Spinal cord (tissue), 10 donors: ENCODE measurements around the gene MCEMP1. TPM values are rescaled to one million over a fixed set of nuclear protein-coding genes. Genes with fewer than 3 reads are reported as not detected.

ENCODE experiments used
- DNase-seq, 6 donors: peaks; one replicate each; pipeline versions ENCODE4 v3.0.0 to v3.0.0-alpha.2; 2013 to 2015; ENCODE audit warnings: low spot score in 6 of 6, low read depth in 4 of 6
- H3K27ac ChIP-seq: one replicate; pipeline ENCODE4 v1.5.1; 2013; ENCODE audit warnings: low read depth, low read length, control low read depth
- H3K27me3 ChIP-seq: one replicate; pipeline ENCODE4 v1.6.1; 2013; ENCODE audit warnings: low read length; ENCODE audit not compliant: control insufficient read depth, insufficient read depth
- H3K36me3 ChIP-seq: one replicate; pipeline ENCODE4 v1.6.1; 2013; ENCODE audit warnings: low read length; ENCODE audit not compliant: control insufficient read depth, insufficient read depth
- H3K4me1 ChIP-seq: one replicate; pipeline ENCODE4 v1.6.1; 2013; ENCODE audit warnings: low read length; ENCODE audit not compliant: control insufficient read depth, insufficient read depth
- H3K4me3 ChIP-seq: one replicate; pipeline ENCODE4 v1.5.1; 2013; ENCODE audit warnings: low read depth, low read length, control low read depth
- H3K9me3 ChIP-seq: one replicate; pipeline ENCODE4 v1.6.1; 2013; ENCODE audit warnings: low read length; ENCODE audit not compliant: control insufficient read depth, insufficient read depth
- WGBS: methylation state at CpG from one replicate; pipeline ENCODE4 v1.1.5; 2013; ENCODE audit warnings: missing lambda C conversion rate; ENCODE audit not compliant: insufficient coverage; 5-methylcytosine and 5-hydroxymethylcytosine counted together
- polyA plus RNA-seq, 2 donors: library from polyadenylated mRNA; unstranded; fragments of 120-200 nt; gene quantifications; one replicate each; pipeline ENCODE4 v1.2.1, GENCODE V29; 2013; ENCODE audit not compliant: insufficient read length in 2 of 2
- total RNA-seq, 2 donors: library from RNA; depleted of rRNA in 1 of 2; stranded (reverse); fragments of 120-200 nt in 1 of 2; fragments of >200 nt in 1 of 2; gene quantifications; one replicate each; pipeline versions ENCODE4 v1.2.3 to v1.2.4, GENCODE V29; 2013 to 2014
- donor health status: healthy.

The MCEMP1 gene
- total and polyA plus RNA-seq, 4 donors, result 0.41 to 1.7 TPM; not detected in 2

DNA sequence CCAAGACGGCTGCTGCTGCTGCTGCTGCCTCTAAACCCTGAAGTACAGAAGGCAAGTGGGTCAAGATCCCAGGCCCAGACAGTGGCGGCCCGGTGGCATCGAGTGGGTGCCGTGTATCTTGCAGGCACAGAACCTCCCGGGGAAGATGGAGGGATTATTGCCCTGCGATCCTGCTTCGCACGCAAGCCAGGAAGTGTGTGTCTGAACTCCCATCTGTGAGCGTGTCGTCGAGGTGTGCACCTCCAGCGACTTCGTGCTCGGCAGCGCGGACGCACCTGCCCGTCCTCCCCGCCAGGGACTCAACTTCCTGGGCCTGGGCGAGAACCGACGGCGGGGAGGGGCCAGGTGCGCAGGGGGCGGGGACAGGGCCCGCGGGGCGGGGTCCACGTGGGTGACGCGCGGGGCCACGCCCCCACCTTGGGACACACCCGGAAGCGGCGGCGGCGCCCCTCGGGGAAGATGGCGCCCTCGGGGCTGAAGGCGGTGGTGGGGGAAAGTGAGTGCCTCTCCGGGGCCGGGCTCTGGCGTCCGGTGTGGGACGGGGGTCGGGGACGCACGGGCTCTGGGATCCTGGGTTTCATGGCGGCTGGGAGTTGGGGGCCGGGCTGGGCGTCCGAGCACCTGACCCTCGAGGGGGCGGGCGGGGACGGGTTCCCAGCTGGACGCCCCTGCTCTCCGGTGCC, 40.1 kb upstream of the MCEMP1 start, which contains the start of gene STXBP2:
STXBP2 (plus strand) TSS at position 420 of the 683 bp plus-strand sequence; CDS start at position 460, 40 bp downstream.
- Histone ChIP-seq H3K36me3 (peaks cover 15% of the 10 kb centered on the region), H3K27me3 (peaks cover 22% of the 10 kb centered on the region), H3K4me1 (no peaks in the 10 kb centered on the region), H3K4me3 (no peak within 1 kb of the TSS), H3K27ac (no peak within 1 kb of the TSS), H3K9me3 (no peaks in the 10 kb centered on the region)
- 8% methylated on average over 57 of the region's 61 CpGs for WGBS
- no peak for DNase-seq

- H3K4me3 ChIP-seq, result no peak overlapping the region
- WGBS, result 43% methylated on average over 18 of the region's 30 CpGs
- no peak for DNase-seq
- H3K36me3 ChIP-seq, result peaks cover 7% of the 10 kb centered on the region
- H3K27ac ChIP-seq, result no peak overlapping the region
- H3K27me3 ChIP-seq, result peaks cover 22% of the 10 kb centered on the region
- no peaks in the 10 kb centered on the region for H3K9me3 ChIP-seq
- no peaks in the 10 kb centered on the region for H3K4me1 ChIP-seq
These were observed 39.3 kb upstream of the MCEMP1 start for GRCh38 chr19:7637374-7638256.

DNA sequence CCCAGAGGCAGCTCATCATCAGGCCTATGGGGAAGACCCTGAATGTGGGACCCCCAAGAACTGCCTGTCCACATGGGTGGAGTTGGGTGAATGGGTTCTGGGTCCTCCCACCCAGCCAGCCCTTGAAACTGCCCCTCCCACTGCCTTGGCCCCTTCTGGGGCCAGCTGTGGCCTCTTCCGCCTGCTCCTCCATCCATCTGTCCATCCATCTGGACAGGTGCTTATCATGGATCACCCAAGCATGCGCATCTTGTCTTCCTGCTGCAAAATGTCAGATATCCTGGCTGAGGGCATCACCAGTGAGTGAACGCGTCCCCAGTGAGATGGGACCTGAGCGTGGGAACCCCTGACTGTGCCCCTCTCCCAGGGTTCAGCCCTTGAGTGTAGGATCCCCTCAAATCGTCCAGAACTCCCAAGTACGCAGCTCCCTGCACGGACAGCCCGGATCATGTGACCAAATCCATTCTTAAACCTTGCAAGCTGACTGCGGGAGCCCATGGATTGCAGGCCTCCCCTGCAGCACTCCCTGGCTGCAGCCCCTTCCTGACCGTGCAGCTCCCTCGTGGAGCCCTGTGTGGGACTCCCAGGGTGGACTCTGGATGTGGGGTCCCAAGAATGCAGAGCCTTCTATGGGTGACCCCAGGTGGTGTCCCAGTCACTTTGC, 38.0 kb upstream of the MCEMP1 start:
- H3K4me3 ChIP-seq, result no peak overlapping the region
- no peak for DNase-seq
- WGBS, result 69% methylated on average over 12 of the region's 12 CpGs
- H3K27ac ChIP-seq, result no peak overlapping the region
- no peaks in the 10 kb centered on the region for H3K4me1 ChIP-seq
- no peaks in the 10 kb centered on the region for H3K9me3 ChIP-seq
- peaks cover 22% of the 10 kb centered on the region for H3K27me3 ChIP-seq
- peaks cover 3% of the 10 kb centered on the region for H3K36me3 ChIP-seq

- H3K36me3 ChIP-seq, result peaks cover 3% of the 10 kb centered on the region
- no peaks in the 10 kb centered on the region for H3K4me1 ChIP-seq
- H3K9me3 ChIP-seq, result no peaks in the 10 kb centered on the region
- H3K27ac ChIP-seq, result no peak overlapping the region
- peaks cover 22% of the 10 kb centered on the region for H3K27me3 ChIP-seq
- no peak for DNase-seq
- no peak overlapping the region for H3K4me3 ChIP-seq
- 97% methylated on average over 13 of the region's 13 CpGs for WGBS
These were observed 37.0 kb upstream of the MCEMP1 start for GRCh38 chr19:7639863-7640348.

DNA sequence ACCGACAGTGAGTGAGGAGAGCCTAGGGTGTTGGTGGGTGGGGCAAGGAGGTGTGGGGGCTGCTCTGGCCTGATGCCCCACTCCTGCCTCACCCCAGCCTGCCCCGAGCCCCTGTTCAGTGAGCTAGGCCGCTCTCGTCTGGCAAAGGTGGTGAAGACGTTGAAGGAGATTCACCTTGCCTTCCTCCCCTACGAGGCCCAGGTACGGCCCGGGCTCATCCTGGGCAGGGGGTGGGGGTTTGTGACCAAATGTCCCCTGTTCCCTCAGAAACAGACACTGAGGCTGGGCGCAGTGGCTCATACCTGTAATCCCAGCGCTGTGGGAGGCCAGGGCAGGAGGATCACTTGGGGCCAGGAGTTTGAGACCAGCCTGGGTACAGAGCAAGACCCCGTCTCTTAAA, 36.1 kb upstream of the MCEMP1 start:
- 96% methylated on average over 3 of the region's 11 CpGs for WGBS
- DNase-seq, result no peak

GRCh38 chr19:7641290-7642276, 35.3 kb upstream of the MCEMP1 start:
- Histone ChIP-seq H3K27ac (no peak overlapping the region), H3K9me3 (no peaks in the 10 kb centered on the region), H3K36me3 (peaks cover 3% of the 10 kb centered on the region), H3K4me1 (no peaks in the 10 kb centered on the region), H3K4me3 (no peak overlapping the region), H3K27me3 (peaks cover 12% of the 10 kb centered on the region)
- DNase-seq, result no peak
- WGBS, result 86% methylated on average over 35 of the region's 43 CpGs

More for the DNA sequence above, 36.1 kb upstream of the MCEMP1 start:
- peaks cover 19% of the 10 kb centered on the region for H3K27me3 ChIP-seq
- no peaks in the 10 kb centered on the region for H3K4me1 ChIP-seq
- no peaks in the 10 kb centered on the region for H3K9me3 ChIP-seq
- no peak overlapping the region for H3K4me3 ChIP-seq
- peaks cover 3% of the 10 kb centered on the region for H3K36me3 ChIP-seq
- H3K27ac ChIP-seq, result no peak overlapping the region

- peaks cover 4% of the 10 kb centered on the region for H3K27me3 ChIP-seq
- no peaks in the 10 kb centered on the region for H3K9me3 ChIP-seq
- no peaks in the 10 kb centered on the region for H3K4me1 ChIP-seq
- 90% methylated on average over 23 of the region's 27 CpGs for WGBS
- no peak overlapping the region for H3K27ac ChIP-seq
- DNase-seq, result no peak
- no peak overlapping the region for H3K4me3 ChIP-seq
- H3K36me3 ChIP-seq, result peaks cover 8% of the 10 kb centered on the region
These were observed 34.4 kb upstream of the MCEMP1 start for GRCh38 chr19:7642295-7643030.

GRCh38 chr19:7643031-7643415, 33.9 kb upstream of the MCEMP1 start:
- H3K36me3 ChIP-seq, result peaks cover 8% of the 10 kb centered on the region
- H3K27ac ChIP-seq, result no peak overlapping the region
- H3K4me1 ChIP-seq, result no peaks in the 10 kb centered on the region
- H3K4me3 ChIP-seq, result no peak overlapping the region
- no peak for DNase-seq
- WGBS, result 97% methylated on average over 4 of the region's 8 CpGs
- H3K9me3 ChIP-seq, result no peaks in the 10 kb centered on the region
- no peaks in the 10 kb centered on the region for H3K27me3 ChIP-seq
